Skeletal muscle tissue (tissue), 4 donors: ENCODE measurements around the gene CHTF18. TPM values are rescaled to one million over a fixed set of nuclear protein-coding genes. Genes with fewer than 3 reads are reported as not detected.

Experiments
- H3K27ac ChIP-seq: one replicate; pipeline ENCODE4 v1.7.0; 2013; ENCODE audit warnings: mild to moderate bottlenecking, low read depth, low read length, inconsistent platforms
- H3K27me3 ChIP-seq, 3 donors: one replicate each; pipeline ENCODE4 v1.7.0; 2013; ENCODE audit warnings: low read length in 3 of 3; ENCODE audit not compliant: control insufficient read depth in 3 of 3, insufficient read depth in 3 of 3
- H3K36me3 ChIP-seq, 3 donors: one replicate each; pipeline ENCODE4 v1.7.0; 2013; ENCODE audit warnings: low read length in 3 of 3; ENCODE audit not compliant: control insufficient read depth in 3 of 3, insufficient read depth in 3 of 3
- H3K4me1 ChIP-seq, 3 donors: one replicate each; pipeline ENCODE4 v1.7.0; 2013; ENCODE audit warnings: low read length in 3 of 3, mild to moderate bottlenecking in 3 of 3; ENCODE audit not compliant: control insufficient read depth in 3 of 3, insufficient read depth in 3 of 3
- H3K4me3 ChIP-seq, 3 donors: one replicate each; pipeline ENCODE4 v1.7.0; 2013; ENCODE audit warnings: low read length in 3 of 3
- H3K9ac ChIP-seq, 3 donors: one replicate each; pipeline ENCODE4 v1.7.0; 2013; ENCODE audit warnings: low read length in 3 of 3, mild to moderate bottlenecking in 3 of 3, moderate library complexity in 2 of 3, low read depth in 1 of 3
- H3K9me3 ChIP-seq, 3 donors: one replicate each; pipeline ENCODE4 v1.7.0; 2013; ENCODE audit warnings: low read length in 3 of 3; ENCODE audit not compliant: control insufficient read depth in 3 of 3
- total RNA-seq: library from RNA; depleted of rRNA; stranded (reverse); fragments of >200 nt; gene quantifications from one replicate; pipeline ENCODE4 v1.2.3, GENCODE V29; 2014
- donor health status: Osteomylitis.

The CHTF18 gene
- total RNA-seq, 1 donor from 2014 or later: 4.2 TPM

DNA sequence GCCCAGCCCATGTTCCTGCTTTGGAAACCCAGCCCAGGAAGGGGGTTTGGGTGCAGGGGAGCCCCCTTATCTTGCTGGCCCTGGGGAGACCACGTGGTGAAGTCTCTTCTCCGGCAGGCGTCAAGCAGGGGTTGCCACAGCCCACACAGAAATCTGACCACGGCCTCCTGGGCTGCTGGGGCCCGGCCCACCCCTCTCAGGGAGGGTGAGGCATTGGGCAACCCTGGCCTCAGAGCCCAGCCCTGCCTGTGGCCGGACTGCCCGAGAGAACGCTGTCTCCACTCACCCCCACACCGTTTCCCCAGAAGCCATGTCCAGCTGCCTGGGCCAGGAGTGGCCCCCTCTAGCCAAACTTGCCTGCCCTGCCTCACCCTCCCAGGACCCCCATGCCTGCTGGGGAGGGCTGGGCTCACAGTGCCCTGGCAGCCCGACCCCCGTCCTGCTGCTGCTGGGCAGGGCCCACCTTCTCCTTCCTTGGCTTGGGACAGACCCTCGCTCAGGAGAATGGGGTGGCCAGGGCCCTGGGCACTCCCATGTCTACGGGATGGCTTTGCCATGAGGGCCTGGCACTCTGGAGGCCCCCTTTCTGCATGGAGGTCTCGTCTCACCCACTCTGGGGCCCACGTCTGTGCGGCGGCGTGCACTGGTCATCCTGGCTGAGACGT is 6.9 kb upstream of the CHTF18 start:
- H3K4me3 ChIP-seq: no peak overlapping the region
- H3K36me3 ChIP-seq: peaks cover 1 to 4% (median 4%) of the 10 kb centered on the region in 3 donors
- H3K27ac ChIP-seq: no peak overlapping the region
- H3K4me1 ChIP-seq: peaks cover 0 to 2% (median 2%) of the 10 kb centered on the region in 3 donors
- peaks cover 58 to 66% (median 59%) of the 10 kb centered on the region in 3 donors for H3K27me3 ChIP-seq
- H3K9me3 ChIP-seq: no peaks in the 10 kb centered on the region
- H3K9ac ChIP-seq: no peak overlapping the region

DNA sequence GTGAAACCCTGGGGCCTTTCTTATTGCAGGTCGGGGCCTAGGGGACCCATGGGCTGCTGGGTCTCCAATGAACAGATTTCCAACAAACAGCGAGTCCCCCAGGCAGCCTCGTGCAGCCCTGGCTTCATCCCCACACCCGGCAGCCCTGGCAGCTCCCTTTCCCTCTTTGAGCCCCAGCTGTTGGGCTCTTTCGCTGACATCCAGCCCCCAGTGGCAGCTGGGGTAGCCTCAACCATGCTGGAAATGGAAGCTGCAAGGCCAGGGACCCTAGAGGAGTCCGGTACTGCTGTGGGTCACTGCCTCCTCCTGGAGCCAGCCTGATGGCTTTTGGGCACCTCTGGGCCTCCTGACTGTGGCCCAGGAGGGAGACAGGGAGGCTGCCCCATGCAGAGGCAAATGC is 6.2 kb upstream of the CHTF18 start:
- no peaks in the 10 kb centered on the region for H3K9me3 ChIP-seq
- H3K4me1 ChIP-seq: peaks cover 2 to 6% (median 6%) of the 10 kb centered on the region in 3 donors
- peaks cover 58 to 66% (median 59%) of the 10 kb centered on the region in 3 donors for H3K27me3 ChIP-seq
- H3K27ac ChIP-seq: no peak overlapping the region
- peaks cover 5 to 6% (median 6%) of the 10 kb centered on the region in 3 donors for H3K36me3 ChIP-seq
- H3K4me3 ChIP-seq: no peak overlapping the region
- H3K9ac ChIP-seq: no peak overlapping the region

DNA sequence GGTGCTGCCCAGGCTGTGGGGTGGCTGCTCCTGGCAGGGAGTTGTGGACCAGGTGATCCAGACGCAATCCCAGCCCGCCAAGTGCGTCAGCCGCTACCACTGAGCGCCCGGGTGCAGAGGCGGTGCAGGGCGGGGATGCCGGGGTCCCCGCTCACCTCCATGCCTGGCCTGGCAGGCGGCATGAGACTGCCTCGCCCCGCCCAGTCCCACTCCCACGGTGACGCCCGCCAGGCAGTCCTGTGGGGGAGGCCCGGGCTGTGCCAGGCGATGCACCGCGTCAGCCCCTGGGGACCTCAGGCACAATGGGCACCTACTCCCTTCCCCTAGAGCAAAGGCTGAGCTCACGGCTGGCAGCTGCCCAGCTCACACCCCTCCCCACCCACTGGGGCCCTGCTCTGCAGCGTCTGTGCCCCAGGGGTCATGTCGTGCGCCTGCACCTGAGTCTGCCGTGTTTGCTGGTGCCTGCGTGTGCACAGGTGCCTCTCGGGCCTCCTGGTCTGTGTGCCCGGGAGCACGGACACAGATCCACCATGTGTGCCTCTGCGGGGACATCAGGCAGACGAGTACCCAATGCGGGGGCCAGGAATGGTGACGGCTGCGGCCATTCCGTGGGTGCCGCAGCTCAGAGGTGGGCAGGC is 5.5 kb upstream of the CHTF18 start:
- no peak overlapping the region for H3K27ac ChIP-seq
- no peaks in the 10 kb centered on the region for H3K9me3 ChIP-seq
- peaks cover 8 to 13% (median 11%) of the 10 kb centered on the region in 3 donors for H3K4me1 ChIP-seq
- no peak overlapping the region for H3K4me3 ChIP-seq
- H3K9ac ChIP-seq: no peak overlapping the region
- H3K36me3 ChIP-seq: peaks cover 5 to 6% (median 6%) of the 10 kb centered on the region in 3 donors
- H3K27me3 ChIP-seq: peaks cover 55 to 65% (median 59%) of the 10 kb centered on the region in 3 donors

DNA sequence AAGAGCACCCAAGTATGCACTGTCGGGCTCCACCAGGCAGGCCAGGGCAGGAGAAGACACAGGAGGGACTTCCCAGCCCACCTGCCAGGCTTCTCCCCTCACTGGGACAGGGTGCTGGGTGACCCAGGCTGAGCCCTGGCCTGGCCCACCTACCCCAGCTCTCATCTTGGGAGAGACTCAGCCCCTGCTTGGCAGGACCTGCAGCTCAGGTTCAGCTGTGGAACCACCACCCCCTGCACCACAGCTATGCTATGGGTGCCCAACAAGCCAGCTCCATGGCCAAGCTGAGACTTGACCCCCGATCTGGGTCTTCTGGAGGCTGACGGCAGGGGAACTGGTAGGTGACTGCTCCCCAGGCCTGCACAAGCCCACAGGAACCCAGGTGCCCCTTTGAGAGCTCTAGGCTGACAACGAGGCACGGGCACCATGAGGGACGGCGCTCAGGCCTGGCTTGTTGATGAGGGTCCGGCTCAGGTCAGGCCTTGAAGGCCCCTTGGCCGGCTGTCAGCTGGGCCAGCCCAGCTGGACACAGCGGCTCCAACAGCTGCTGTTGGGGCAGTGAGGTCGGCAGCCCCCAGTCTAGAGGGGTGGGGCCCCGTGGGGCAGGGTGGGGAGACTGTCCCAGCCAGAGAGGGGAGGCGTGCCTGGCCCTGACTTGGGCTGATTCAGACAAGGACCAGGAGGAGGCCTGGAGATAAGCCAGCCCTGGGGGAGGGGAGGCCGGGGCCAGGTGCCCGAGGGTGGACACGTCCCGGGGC is 4.8 kb upstream of the CHTF18 start:
- Histone ChIP-seq H3K9me3 (no peaks in the 10 kb centered on the region), H3K27me3 (peaks cover 49 to 58% (median 53%) of the 10 kb centered on the region in 3 donors), H3K27ac (no peak overlapping the region), H3K36me3 (peaks cover 5 to 6% (median 6%) of the 10 kb centered on the region in 3 donors), H3K4me3 (no peak overlapping the region), H3K9ac (no peak overlapping the region), H3K4me1 (peaks cover 8 to 14% (median 11%) of the 10 kb centered on the region in 3 donors)

DNA sequence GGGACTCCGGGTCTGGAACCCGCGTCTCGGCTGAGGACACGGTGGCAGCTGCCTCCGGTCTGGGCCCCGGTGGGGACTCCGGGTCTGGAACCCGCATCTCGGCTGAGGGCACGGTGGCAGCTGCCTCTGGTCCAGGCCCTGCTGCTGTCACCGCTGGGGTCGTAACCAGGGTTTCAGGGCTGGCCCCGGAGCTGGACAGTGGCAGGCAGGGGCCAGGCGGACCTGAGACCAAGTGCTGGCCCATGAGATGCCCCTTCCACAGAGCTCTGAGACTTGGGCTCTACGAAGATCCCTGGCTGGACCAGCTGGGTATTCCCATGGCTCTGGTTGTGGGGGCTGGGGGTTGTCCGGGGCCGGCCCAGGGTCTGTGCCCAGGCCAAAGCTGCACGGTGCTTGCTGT is 4.0 kb upstream of the CHTF18 start:
- Histone ChIP-seq H3K36me3 (peaks cover 5 to 6% (median 6%) of the 10 kb centered on the region in 3 donors), H3K27me3 (peaks cover 42 to 50% (median 45%) of the 10 kb centered on the region in 3 donors), H3K27ac (no peak overlapping the region), H3K9ac (no peak overlapping the region), H3K9me3 (no peaks in the 10 kb centered on the region), H3K4me1 (peaks cover 13 to 22% (median 17%) of the 10 kb centered on the region in 3 donors), H3K4me3 (no peak overlapping the region)

DNA sequence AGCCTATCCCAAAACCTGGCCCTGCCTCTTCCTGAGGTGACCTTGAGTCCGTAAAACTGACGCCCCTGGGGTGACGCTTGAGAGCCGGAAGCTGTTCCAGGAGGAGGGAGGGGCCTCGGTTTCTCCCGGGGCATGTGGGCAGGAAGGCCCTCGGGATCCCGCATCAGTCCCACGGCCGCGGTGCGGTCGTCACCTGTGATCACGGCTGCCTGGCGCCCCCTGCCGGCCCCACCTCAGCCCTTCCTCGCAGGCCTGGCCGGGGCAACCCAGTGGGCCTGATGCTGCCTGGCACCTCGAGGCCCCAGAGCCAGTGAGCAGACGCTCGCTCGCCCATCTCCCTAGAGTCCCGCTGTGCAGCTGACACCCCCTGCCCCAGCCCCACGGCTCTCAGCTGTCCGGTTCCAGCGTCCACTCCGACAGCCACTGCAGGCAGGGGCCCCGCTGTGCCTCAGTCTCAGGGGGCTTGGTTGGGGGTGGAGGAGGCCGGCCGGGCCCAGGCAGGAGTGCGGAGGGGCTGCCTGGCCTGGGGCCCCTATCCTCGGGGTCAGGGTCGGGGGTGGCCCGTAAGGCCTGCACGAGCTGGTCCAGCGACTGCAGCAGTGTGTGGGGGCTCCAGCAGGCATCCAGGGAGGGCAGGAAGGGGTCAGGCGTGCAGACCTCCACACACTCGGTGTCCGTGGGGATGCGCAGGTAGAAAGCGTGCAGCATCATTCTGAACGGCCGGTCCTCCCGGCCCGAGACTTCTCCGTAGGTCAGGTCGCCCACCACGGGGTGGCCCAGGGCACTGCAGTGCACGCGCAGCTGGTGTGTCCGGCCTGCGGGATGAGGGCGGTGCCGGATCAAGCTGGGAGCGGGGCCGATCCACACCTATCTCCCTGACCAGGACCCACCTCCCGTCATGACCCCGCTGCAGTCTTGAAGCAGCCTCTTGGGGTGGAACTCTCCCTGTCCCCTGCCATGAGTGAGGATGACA is 2.6 kb upstream of the CHTF18 start:
- H3K27me3 ChIP-seq: peaks cover 30 to 36% (median 32%) of the 10 kb centered on the region in 3 donors
- H3K36me3 ChIP-seq: peaks cover 5 to 6% (median 6%) of the 10 kb centered on the region in 3 donors
- no peak overlapping the region for H3K4me3 ChIP-seq
- peaks cover 13 to 24% (median 17%) of the 10 kb centered on the region in 3 donors for H3K4me1 ChIP-seq
- H3K9ac ChIP-seq: no peak overlapping the region
- no peak overlapping the region for H3K27ac ChIP-seq
- H3K9me3 ChIP-seq: no peaks in the 10 kb centered on the region

DNA sequence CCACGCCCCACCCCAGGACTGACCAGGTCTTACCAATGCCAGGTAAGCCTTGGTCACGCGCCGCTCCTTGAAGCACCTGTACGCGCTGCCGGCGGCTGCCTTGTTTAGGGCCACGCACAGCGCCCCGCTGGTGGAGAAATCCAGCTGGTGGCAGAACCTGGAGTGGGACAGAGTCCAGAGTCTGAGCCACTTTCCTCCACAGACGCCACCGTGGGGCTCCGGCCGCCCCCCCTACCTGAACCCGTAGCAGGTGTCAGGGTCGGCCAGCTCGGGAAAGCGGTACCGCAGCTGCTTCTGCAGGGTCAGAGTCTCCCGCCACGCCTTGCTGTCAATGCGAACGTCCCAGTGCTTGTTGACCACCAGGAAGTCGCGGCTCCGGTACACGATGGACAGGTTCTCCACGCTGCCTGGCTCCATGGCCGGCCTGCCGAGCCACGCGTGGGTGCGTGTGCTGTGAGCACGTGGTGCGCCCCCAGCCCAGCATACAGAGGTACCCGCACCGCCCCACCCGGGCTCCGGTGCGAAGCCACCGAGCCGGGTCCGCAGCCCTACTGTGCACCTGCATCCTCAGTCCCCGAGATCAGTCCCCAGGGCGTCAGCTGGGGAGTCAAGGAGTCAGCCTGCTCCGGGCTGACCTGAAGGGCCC is 976 bp upstream of the CHTF18 start:
- Histone ChIP-seq H3K9me3 (no peaks in the 10 kb centered on the region), H3K36me3 (peaks cover 5 to 10% (median 6%) of the 10 kb centered on the region in 3 donors), H3K4me3 (peak overlapping the region; percentile 87 to 90 (median 90)), H3K27ac (no peak overlapping the region), H3K27me3 (peaks cover 14 to 20% (median 17%) of the 10 kb centered on the region in 3 donors), H3K4me1 (peaks cover 13 to 24% (median 17%) of the 10 kb centered on the region in 3 donors), H3K9ac (peak overlapping the region; percentile 88 to 91 (median 91))

DNA sequence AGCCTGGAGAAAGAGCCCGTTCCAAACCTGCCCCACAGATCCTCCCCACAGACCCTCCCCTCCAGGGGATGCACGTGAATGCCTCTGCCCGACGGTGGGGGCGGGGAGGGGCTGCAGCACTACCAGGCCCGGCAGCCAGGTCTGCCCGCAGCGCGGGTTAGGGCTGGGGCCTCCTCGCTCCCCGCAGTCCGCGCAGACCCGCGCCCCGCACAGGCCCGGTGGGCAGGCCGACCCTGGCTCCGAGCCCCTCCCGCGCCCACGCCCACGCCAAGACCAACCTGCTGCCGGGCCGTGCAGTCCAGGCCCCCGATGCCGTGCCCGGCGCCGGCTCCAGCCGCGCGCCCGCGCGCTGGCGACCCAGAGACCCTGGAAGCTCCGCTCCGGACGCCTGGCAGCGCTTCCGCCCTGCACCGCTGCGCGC is 432 bp upstream of the CHTF18 start, which contains the start of gene RPUSD1:
RPUSD1 (minus strand) TSS at position 404 of the 421 bp plus-strand sequence. CDS start 644 bp downstream, outside the sequence.
- peaks cover 5 to 10% (median 6%) of the 10 kb centered on the region in 3 donors for H3K36me3 ChIP-seq
- peaks cover 9 to 15% (median 12%) of the 10 kb centered on the region in 3 donors for H3K27me3 ChIP-seq
- H3K27ac ChIP-seq: no peak within 1 kb of the TSS
- H3K4me1 ChIP-seq: peaks cover 13 to 24% (median 17%) of the 10 kb centered on the region in 3 donors
- peak within 1 kb of the TSS; percentile 88 to 91 (median 91) for H3K9ac ChIP-seq
- H3K9me3 ChIP-seq: no peaks in the 10 kb centered on the region
- H3K4me3 ChIP-seq: peak within 1 kb of the TSS; percentile 87 to 90 (median 90)
